Right ventricle myocardium superior (tissue), 1 donor: ENCODE measurements around the gene RDH12. TPM values are rescaled to one million over a fixed set of nuclear protein-coding genes. Genes with fewer than 3 reads are reported as not detected.
"Not testable (repeated sequence)": the region's sequence is repeated elsewhere in the genome, so short reads cannot be mapped to it uniquely, and the experiment has no call there.

Experiments
- ATAC-seq: fragments of 200-7000 bp; cut with Tn5 transposase; one replicate; pipeline ENCODE4 v1.9.1; 2020; ENCODE audit warnings: mild to moderate bottlenecking; ENCODE audit not compliant: poor library complexity
- DNase-seq: peaks from one replicate; pipeline ENCODE4 v3.0.0-alpha.2; 2020
- intact Hi-C: fragments of 100-400 bp; cut with DNase I; formaldehyde crosslinking; loops from one replicate; pipeline ENCODE4 v1.11.2; 2022
- total RNA-seq: library from RNA; stranded (reverse); fragmentation: NEBNext Ultra II Directional; extraction: Animal tissue kit (Norgen Biotek cat#: 25700); gene quantifications from one replicate; pipeline ENCODE4 v1.2.1, GENCODE V29; 2021
- donor health status: DM: no; HTN: yes; CAD: no; lungs with severe emphysema.

Gene RDH12
- total RNA-seq, 1 donor from 2014 or later: not detected

GRCh38 chr14:67697006-67697405 is 4.7 kb upstream of the RDH12 start:
- ATAC-seq (no peak), DNase-seq (no peak)
- intact Hi-C loops: no loop called here

DNA sequence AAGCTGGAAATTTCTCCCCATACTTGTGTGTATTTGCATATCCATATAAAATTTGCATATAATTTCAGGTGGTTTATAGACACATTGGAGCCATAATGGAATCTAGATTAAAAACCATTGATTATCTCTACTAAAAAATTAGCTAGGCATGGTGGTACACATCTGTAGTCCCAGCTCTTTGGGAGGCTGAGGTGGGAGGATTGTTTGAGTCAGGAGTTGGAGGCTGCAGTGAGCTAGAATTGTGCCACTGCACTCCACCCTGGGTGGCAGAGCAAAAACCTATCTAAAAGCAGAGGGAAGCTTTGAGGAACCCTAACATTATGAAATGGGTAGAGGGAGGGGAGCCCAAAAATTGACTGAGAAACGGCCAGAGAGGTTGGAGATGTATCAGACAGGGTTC is 3.5 kb upstream of the RDH12 start:
- DNase-seq (no peak), ATAC-seq (no peak)
- intact Hi-C loops: no loop called here

GRCh38 chr14:67703997-67704396 is 2.3 kb downstream of the RDH12 start:
- DNase-seq: no peak
- intact Hi-C loops: loop anchor here (5.0 kb wide), 1 partner anchor 117 kb away; no protein-coding TSS in a partner anchor
- no peak for ATAC-seq

DNA sequence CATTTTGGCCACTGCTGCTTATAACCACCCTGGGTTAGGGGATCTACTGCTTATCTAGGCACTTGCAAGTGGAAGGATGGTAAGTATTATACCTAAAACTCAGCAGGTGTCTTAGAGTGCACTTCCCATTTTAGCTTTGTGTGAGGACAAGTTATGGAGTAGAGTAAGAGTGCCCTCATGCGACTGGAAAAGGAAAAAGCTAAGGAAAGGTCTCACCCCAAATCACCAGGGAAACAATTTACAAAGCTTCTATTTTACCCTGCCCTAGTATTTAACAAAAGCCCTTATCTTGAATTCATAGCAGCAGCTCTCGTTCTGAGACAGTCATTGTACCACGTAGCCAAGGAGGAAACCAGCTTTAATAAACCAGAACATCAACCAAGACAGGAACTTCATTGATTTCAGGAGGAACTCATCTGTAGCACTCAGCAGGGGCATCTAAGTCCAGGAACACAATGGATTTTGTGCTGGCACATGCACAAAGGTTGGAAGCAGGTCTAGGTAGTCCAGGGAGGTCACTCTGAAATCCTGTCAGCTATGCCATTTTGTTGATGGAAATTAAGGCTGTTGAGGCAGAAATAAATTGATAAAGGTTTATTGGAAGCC is 2.9 kb downstream of the RDH12 start:
- DNase-seq: no peak
- intact Hi-C loops: loop anchor here (5.0 kb wide), 2 partner anchors 117 to 277 kb away; no protein-coding TSS in a partner anchor

GRCh38 chr14:67705211-67705610 is 3.5 kb downstream of the RDH12 start:
- DNase-seq (no peak), ATAC-seq (no peak)
- intact Hi-C loops: loop anchor here (5.0 kb wide), 1 partner anchor 278 kb away; no protein-coding TSS in a partner anchor

More for the DNA sequence above, 2.9 kb downstream of the RDH12 start:
- peak; percentile 92 for ATAC-seq

GRCh38 chr14:67709346-67709745 is 7.7 kb downstream of the RDH12 start:
- intact Hi-C loops: loop anchor here (5.0 kb wide), 1 partner anchor 282 kb away; no protein-coding TSS in a partner anchor
- ATAC-seq, DNase-seq: not testable (repeated sequence)

GRCh38 chr14:67709796-67710195 is 8.1 kb downstream of the RDH12 start:
- intact Hi-C loops: loop anchor here (5.0 kb wide), 1 partner anchor 282 kb away; no protein-coding TSS in a partner anchor
- ATAC-seq: not testable (repeated sequence)

DNA sequence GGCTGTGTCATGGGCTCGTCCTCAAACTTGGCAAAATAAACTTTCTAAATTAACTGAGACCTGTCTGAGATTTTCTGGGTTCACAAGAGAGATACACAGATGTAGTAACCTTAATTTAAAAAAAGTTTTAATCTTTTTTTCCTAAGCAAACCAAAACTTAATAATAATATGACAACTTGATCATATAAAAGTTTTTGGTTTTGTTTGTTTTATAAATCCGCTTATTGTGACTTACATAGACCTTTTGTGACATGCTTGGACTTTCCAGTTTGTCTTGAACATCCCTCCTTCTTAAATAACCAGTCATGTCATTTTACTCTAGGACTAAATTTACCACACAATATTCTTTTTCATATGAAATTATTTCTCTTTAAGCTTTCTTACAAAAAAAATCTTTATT is 8.5 kb downstream of the RDH12 start:
- DNase-seq (no peak), ATAC-seq (no peak)
- intact Hi-C loops: no loop called here

More at GRCh38 chr14:67709796-67710195, 8.1 kb downstream of the RDH12 start:
- DNase-seq: not testable (repeated sequence)

GRCh38 chr14:67717048-67717447 is 15.4 kb downstream of the RDH12 start:
- ATAC-seq (no peak), DNase-seq (no peak)
- intact Hi-C loops: no loop called here

- ATAC-seq: no peak
- DNase-seq: no peak
- intact Hi-C loops: no loop called here
Measured at GRCh38 chr14:67718265-67718664, 16.6 kb downstream of the RDH12 start.

- DNase-seq, ATAC-seq, intact Hi-C loops: not testable (repeated sequence)
Measured at GRCh38 chr14:67719385-67719784, 17.7 kb downstream of the RDH12 start.

DNA sequence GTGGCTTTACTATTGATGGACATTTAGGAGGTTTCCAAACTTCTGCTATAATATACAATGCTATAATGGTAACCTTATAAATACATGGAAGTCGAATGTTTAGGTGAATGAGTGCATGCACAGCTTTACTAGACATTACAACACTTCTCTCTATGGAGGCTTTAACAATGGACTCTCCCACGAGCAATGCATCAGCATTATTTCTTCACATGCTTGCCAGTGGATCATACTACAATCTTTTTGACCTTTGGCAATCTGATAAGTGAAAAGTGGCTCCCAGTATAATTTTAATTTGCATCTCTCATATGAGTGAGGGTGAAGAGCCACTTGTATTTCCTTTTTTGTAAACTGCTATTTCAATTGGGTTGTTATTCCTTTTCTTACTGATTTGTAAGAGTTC is 18.2 kb downstream of the RDH12 start:
- intact Hi-C loops: no loop called here

DNA sequence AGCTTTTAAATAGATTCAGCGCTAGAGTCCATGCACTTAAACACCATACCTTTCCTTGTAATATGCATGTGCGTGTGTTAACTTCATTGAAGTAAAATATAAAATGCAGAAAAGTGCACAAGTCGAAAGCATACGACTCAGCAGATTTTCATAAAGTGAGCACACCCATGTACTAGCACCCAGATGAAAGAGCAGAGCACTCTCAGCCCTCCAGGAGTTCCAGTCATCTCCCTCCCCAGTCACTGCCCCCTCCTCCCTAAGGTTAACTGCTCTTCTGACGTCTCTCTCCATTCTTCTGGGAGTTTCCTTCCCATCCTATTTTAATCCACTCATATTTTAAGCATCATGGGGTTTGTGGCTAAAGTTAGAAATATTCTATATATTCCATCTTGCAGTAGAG is 20.2 kb downstream of the RDH12 start:
- intact Hi-C loops: no loop called here
- DNase-seq (no peak), ATAC-seq (no peak)

More for the DNA sequence above, 18.2 kb downstream of the RDH12 start:
- no peak for DNase-seq
- no peak for ATAC-seq

GRCh38 chr14:67722293-67722692 is 20.6 kb downstream of the RDH12 start:
- DNase-seq: peak; percentile 89
- intact Hi-C loops: no loop called here
- ATAC-seq: peak; percentile 96

GRCh38 chr14:67725171-67725570 is 23.5 kb downstream of the RDH12 start:
- no peak for ATAC-seq
- DNase-seq: no peak
- intact Hi-C loops: no loop called here

- no peak for ATAC-seq
- intact Hi-C loops: no loop called here
- DNase-seq: no peak
Measured at GRCh38 chr14:67727361-67727760, 25.7 kb downstream of the RDH12 start.

DNA sequence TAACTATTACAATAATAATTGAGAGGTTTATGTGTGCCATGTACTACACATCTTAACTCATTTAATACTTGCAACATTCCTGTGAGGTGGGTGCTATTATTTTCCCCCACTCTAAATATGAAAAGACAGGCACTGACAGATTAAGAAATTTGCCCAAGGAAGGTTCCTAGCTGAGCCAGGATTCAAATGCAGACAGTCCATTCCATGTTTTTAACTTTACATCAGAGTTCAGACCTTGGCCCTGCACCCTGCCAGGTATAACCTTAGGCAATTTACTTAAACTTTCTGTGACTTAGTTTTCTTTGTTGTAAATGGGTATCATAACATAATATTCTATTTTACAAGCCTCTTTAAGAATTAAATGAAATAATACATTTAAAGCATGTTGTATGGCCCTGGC is 26.6 kb downstream of the RDH12 start:
- ATAC-seq (no peak), DNase-seq (no peak)
- intact Hi-C loops: no loop called here

- ATAC-seq (peak; percentile 27), DNase-seq (no peak)
- intact Hi-C loops: no loop called here
Measured at GRCh38 chr14:67729072-67729885, 27.6 kb downstream of the RDH12 start.

- DNase-seq: no peak
- no peak for ATAC-seq
- intact Hi-C loops: no loop called here
Measured at GRCh38 chr14:67733616-67734015, 31.9 kb downstream of the RDH12 start.

- intact Hi-C loops: no loop called here
- DNase-seq: no peak
- peak; percentile 31 for ATAC-seq
Measured at GRCh38 chr14:67734675-67735074, 33.0 kb downstream of the RDH12 start.
